Stimulated activated CD4-positive, alpha-beta T cell treated with anti-CD3 and anti-CD28 coated beads, Interleukin-15, amount 100 ng/mL, for 1 hour (primary cell): ENCODE measurements around the gene PJA1.

Source experiments
- DNase-seq, 2 donors: peaks; one replicate each; pipeline ENCODE4 v3.0.0-alpha.2; 2020; ENCODE audit warnings: low read depth in 1 of 2, low spot score in 1 of 2

The PJA1 gene

GRCh38 chrX:69172937-69173336, 7.7 kb upstream of the PJA1 start:
- no peak for DNase-seq

GRCh38 chrX:69170319-69170718, 5.1 kb upstream of the PJA1 start:
- DNase-seq = no peak

GRCh38 chrX:69163936-69164741, 1.1 kb downstream of the PJA1 start:
- peak; percentile 13 to 17 for DNase-seq

GRCh38 chrX:69162361-69162865, 2.8 kb downstream of the PJA1 start:
- DNase-seq = no peak

GRCh38 chrX:69161786-69162349, 3.4 kb downstream of the PJA1 start:
- DNase-seq = no peak

GRCh38 chrX:69161371-69161770, 3.9 kb downstream of the PJA1 start:
- no peak for DNase-seq

- DNase-seq = peak in 1 of 2 donors; percentile 2
Measured at GRCh38 chrX:69158166-69158980, 6.9 kb downstream of the PJA1 start.

GRCh38 chrX:69156638-69157037, 8.6 kb downstream of the PJA1 start:
- DNase-seq = no peak

GRCh38 chrX:69155786-69156520, 9.3 kb downstream of the PJA1 start:
- DNase-seq = no peak

GRCh38 chrX:69154051-69154450, 11.2 kb downstream of the PJA1 start:
- DNase-seq = no peak

- no peak for DNase-seq
Measured at GRCh38 chrX:69153060-69153730, 12.1 kb downstream of the PJA1 start.

- DNase-seq = no peak
Measured at GRCh38 chrX:69152417-69152841, 12.8 kb downstream of the PJA1 start.

- DNase-seq = no peak
Measured at GRCh38 chrX:69151866-69152284, 13.4 kb downstream of the PJA1 start.

- no peak for DNase-seq
Measured at GRCh38 chrX:69150281-69150960, 14.8 kb downstream of the PJA1 start.

- DNase-seq = no peak
Measured at GRCh38 chrX:69149466-69150280, 15.6 kb downstream of the PJA1 start.

GRCh38 chrX:69148946-69149345, 16.3 kb downstream of the PJA1 start:
- DNase-seq = no peak

- DNase-seq = no peak
Measured at GRCh38 chrX:69146739-69147138, 18.5 kb downstream of the PJA1 start.

GRCh38 chrX:69145714-69146113, 19.5 kb downstream of the PJA1 start:
- no peak for DNase-seq
